Measurements from ENCODE around the gene SSTR5.
A peak's percentile ranks its signal among the peaks of the same experiment; 100 is the strongest.

The SSTR5 gene

GRCh38 chr16:1099189-1100083, 26.9 kb downstream of the SSTR5 start:
- in situ Hi-C loops (cut with MboI; ENCODE audit: low sequenced_read_pairs), result no loop called here
- no peak for DNase-seq (ENCODE audit: low spot score in 2 of 2)
- Histone ChIP-seq H3K9me3 (no peaks in the 10 kb centered on the region), H3K4me3 (no peak overlapping the region), H3K36me3 (replicated peaks) (no peaks in the 10 kb centered on the region), H3K27me3 (ENCODE audit: low read depth) (0 out of 2 replicates have a peak, but pooled peaks cover 4% of the 10 kb centered on the region), H3K4me1 (no peaks in the 10 kb centered on the region; the same call in 1 of the 2 replicates)

DNA sequence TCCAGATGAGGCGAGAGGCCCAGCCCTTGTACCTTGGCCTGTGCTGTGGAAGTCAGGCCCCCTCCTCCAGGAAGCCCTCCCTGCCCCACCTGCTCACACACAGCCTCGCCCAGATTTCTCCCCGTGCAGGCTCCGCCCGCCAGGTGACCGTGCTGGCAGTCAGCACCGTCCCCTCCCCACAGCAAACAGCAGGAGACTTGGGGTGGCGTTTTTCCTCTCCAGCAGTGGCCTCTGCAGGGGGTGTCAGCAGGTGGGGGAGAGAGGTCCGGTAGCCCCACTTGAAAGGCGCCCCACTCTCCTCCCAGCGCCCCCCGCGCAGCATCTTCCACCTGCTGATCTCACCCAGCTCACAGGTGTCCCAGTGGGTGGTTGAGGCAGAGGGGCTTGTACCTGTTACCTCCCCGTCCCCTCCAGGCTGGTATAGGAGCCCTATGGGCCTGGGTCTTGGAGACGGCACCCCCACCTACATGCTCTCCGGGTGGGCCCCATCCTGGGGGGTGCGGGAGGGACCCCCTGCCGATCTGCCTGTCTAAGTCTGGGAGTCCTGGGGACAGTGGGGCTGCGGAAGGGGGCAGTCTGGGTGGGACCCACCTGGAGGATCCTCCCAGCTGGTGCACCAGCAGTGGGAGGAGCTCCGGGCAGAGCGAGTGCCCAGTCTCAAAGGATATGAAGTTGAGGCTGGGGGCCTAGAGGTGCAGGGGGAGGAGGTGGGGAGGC, 27.7 kb downstream of the SSTR5 start:
- in situ Hi-C loops (cut with MboI; ENCODE audit: low sequenced_read_pairs), result no loop called here
- DNase-seq (ENCODE audit: low spot score in 2 of 2), result no peak
- no peaks in the 10 kb centered on the region for H3K9me3 ChIP-seq
- H3K4me1 ChIP-seq, result no peaks in the 10 kb centered on the region; the same call in 1 of the 2 replicates
- 0 out of 2 replicates have a peak, but pooled peaks cover 4% of the 10 kb centered on the region for H3K27me3 ChIP-seq (ENCODE audit: low read depth)
- H3K36me3 ChIP-seq (replicated peaks), result no peaks in the 10 kb centered on the region
- H3K4me3 ChIP-seq, result no peak overlapping the region

DNA sequence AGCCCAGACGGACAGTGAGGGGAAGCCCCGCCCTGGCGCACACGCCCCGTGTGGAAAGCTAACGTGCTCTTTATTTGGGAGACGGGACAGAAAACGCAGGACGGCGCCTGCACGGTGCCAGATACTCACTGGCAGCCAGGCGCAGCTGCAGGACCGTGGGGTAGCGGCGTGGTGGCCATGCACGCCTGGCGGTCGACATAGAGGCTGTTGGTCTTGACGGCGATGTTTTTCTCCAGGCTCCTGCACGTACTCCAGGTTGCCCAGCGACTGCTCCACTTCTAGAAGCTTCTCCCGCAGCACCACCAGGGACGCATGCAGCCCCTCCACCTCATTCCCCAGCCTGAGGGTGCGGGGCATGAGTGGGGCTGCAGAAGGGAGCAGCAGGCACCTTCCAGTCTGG, 28.6 kb downstream of the SSTR5 start:
- Histone ChIP-seq H3K9me3 (no peaks in the 10 kb centered on the region), H3K36me3 (replicated peaks) (no peaks in the 10 kb centered on the region), H3K4me1 (no peaks in the 10 kb centered on the region; the same call in 1 of the 2 replicates), H3K4me3 (no peak overlapping the region), H3K27me3 (ENCODE audit: low read depth) (0 out of 2 replicates have a peak, but pooled peaks cover 4% of the 10 kb centered on the region)
- DNase-seq (ENCODE audit: low spot score in 2 of 2), result no peak
- in situ Hi-C loops (cut with MboI; ENCODE audit: low sequenced_read_pairs), result no loop called here

DNA sequence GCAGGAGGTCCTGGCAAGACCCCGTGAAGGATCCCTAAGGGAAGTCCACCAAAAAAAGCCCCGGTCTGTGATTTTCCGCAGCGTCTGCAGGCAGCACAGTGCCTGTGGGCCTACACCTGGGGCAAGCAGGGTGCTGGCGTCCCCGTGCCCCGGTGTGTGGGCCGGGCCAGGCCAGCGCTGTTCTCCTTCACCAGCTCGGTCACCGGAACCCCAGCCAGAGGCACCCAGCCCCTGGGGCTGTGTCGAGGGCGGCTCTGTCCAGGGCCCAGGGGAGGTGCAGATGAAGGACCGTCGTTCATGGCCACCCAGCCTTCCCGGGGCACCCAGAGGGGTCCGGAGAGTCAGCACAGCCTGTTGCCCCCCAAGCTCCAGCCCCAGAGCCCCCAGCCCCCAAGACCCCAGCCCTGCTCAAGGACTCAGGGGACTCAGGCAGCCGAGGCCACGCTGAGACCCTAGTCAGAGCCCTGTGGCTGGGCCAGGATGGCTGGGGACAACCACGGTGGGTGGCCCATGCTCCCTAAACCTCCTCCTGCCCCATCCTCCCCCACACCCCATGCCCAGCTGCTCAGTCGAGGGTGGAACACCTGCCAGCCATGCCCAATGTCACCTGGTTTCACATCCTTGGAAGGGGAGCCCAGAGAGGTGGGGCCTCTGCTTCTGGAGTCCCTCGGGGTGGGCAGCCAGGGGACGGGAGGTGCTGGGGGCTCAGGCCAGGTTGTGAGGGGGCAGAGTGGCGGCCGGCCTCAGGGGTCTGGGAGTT, 29.2 kb downstream of the SSTR5 start:
- Histone ChIP-seq H3K9me3 (no peaks in the 10 kb centered on the region), H3K4me1 (no peaks in the 10 kb centered on the region; the same call in 1 of the 2 replicates), H3K27me3 (ENCODE audit: low read depth) (0 out of 2 replicates have a peak, but pooled peaks cover 4% of the 10 kb centered on the region), H3K4me3 (no peak overlapping the region), H3K36me3 (replicated peaks) (no peaks in the 10 kb centered on the region)
- in situ Hi-C loops (cut with MboI; ENCODE audit: low sequenced_read_pairs), result no loop called here
- DNase-seq (ENCODE audit: low spot score in 2 of 2), result no peak

- H3K4me3 ChIP-seq, result no peak overlapping the region
- 0 out of 2 replicates have a peak, but pooled peaks cover 4% of the 10 kb centered on the region for H3K27me3 ChIP-seq (ENCODE audit: low read depth)
- in situ Hi-C loops (cut with MboI; ENCODE audit: low sequenced_read_pairs), result no loop called here
- H3K4me1 ChIP-seq, result no peaks in the 10 kb centered on the region; the same call in 1 of the 2 replicates
- DNase-seq (ENCODE audit: low spot score in 2 of 2), result no peak
- H3K36me3 ChIP-seq (replicated peaks), result no peaks in the 10 kb centered on the region
- no peaks in the 10 kb centered on the region for H3K9me3 ChIP-seq
These were observed 29.8 kb downstream of the SSTR5 start for GRCh38 chr16:1102333-1102700.

DNA sequence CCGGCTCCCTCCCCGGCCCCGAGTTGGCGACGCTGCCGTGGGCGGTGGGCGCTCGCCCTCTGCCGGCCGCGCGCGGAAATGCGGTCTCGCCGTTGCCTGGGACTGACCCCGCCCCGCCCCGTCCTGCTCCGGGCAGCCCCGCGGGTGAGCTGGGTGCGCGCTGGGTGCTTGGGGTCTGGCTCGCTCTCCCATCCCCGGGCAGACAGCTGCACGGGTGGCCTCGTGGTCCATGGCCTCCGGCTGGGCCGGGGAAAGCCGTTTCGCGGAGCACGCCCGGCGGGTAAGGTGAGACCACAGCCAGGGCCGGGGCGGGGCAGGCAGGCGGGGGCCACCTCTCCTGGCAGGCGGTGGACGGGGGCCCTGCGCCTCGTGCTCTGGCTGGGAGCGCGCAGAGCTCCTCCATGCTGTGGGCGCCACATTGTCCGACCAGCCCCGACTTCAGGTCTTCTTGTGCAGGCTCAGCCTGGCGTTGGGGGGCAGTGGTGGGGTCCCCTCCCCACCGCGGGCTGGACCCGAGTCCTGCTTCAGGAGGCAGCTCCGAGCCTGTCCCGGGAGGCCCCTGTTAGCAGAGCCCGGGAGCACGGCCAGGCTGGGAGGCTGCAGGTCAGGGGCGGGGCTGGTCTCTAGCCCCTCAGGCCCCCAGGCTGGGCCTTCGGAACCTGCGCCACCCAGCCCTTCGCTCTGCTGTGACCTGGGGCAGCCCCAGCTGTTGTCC, 30.5 kb downstream of the SSTR5 start:
- Histone ChIP-seq H3K4me1 (no peaks in the 10 kb centered on the region; the same call in 1 of the 2 replicates), H3K27me3 (ENCODE audit: low read depth) (peaks cover 6% of the 10 kb centered on the region; the same call in 1 of the 2 replicates), H3K36me3 (replicated peaks) (no peaks in the 10 kb centered on the region), H3K4me3 (peak overlapping the region; percentile 49), H3K9me3 (no peaks in the 10 kb centered on the region)
- in situ Hi-C loops (cut with MboI; ENCODE audit: low sequenced_read_pairs), result no loop called here
- peak; percentile 37 to 88 for DNase-seq (ENCODE audit: low spot score in 2 of 2)

DNA sequence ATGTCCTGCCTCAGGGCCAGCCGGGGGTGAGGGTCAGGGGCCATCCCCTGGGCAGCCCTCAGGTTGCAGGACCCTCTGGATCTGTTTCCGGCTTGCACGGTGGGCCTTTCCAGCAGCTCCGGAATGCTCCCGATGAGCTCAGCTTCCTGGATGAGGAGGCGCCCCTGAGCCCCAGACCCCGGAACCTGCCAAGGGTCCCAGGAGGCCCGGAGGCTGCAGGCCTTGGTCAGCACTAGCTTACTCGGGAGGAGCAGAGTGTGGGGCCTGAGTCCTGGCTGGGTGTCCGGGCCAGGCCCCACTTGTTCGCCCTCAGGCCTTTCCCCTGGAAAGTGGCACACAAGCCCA, 31.1 kb downstream of the SSTR5 start:
- Histone ChIP-seq H3K36me3 (replicated peaks) (no peaks in the 10 kb centered on the region), H3K4me3 (peak overlapping the region; percentile 49), H3K27me3 (ENCODE audit: low read depth) (peaks cover 11% of the 10 kb centered on the region; the same call in 1 of the 2 replicates), H3K9me3 (no peaks in the 10 kb centered on the region), H3K4me1 (no peaks in the 10 kb centered on the region; the same call in 1 of the 2 replicates)
- DNase-seq (ENCODE audit: low spot score in 2 of 2), result no peak
- in situ Hi-C loops (cut with MboI; ENCODE audit: low sequenced_read_pairs), result no loop called here

DNA sequence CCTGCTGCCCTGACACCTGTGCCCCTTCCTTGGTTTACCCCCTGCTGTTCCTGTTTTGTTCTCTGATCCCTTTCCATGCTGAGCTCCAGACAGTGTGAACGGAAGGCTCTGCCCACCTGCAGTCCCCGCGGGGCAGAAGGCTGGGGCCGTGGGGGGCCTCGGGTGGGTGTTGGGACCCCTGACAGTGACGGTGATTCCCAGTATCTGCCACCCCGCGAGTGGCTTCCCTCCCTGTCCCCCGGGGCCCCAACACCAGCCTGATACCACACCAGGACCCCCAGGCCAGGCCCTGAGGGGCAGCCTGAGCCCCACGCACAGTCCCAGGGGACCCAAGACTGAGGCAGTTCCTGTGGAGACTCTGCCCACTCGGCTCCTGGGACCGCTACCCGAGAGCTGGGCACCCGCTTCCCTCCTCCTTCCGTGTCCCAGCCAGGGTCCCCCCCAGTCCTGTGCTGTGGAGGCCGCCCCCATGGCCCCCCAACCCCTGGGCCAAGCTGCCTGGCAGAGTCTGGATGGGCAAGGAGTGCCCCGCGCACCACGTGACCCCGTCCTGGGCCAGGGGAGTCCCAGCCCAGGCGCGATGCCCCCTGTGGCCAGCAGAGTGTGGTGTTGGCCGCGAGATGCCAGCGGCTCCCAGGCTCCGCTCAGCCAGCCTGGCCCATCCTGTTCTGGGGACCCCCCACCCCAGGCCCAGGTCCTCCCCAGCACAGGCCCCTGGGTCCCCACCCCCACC, 33.5 kb downstream of the SSTR5 start:
- H3K27me3 ChIP-seq (ENCODE audit: low read depth), result peaks cover 36% of the 10 kb centered on the region
- DNase-seq (ENCODE audit: low spot score in 2 of 2), result peak; percentile 20 to 82
- H3K4me1 ChIP-seq, result no peaks in the 10 kb centered on the region; the same call in 1 of the 2 replicates
- no peaks in the 10 kb centered on the region for H3K36me3 ChIP-seq (replicated peaks)
- H3K4me3 ChIP-seq, result no peak overlapping the region
- H3K9me3 ChIP-seq, result no peaks in the 10 kb centered on the region
- in situ Hi-C loops (cut with MboI; ENCODE audit: low sequenced_read_pairs), result no loop called here

DNA sequence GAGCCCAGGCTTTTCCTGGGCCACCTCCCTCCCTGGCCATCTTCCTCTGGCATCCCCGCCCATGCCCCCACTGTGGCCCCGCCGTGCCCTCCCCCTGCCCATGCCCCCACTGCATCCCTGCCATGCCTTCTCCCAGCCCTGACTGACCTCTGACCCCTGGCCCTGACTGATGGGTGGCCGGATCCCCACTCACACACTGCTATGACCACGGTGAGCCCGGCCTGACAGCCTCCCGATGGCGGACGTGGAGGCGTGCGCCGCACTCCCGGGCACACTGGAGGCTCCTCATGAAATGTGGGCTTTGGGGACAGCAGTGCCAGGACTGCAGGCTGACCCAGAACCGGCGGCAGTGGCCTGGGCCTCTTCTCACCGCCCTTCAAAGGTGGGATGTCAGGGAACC, 34.1 kb downstream of the SSTR5 start:
- in situ Hi-C loops (cut with MboI; ENCODE audit: low sequenced_read_pairs), result no loop called here
- no peak for DNase-seq (ENCODE audit: low spot score in 2 of 2)
- H3K27me3 ChIP-seq (ENCODE audit: low read depth), result peaks cover 37% of the 10 kb centered on the region
- no peaks in the 10 kb centered on the region for H3K36me3 ChIP-seq (replicated peaks)
- H3K4me1 ChIP-seq, result no peaks in the 10 kb centered on the region; the same call in 1 of the 2 replicates
- H3K4me3 ChIP-seq, result no peak overlapping the region
- no peaks in the 10 kb centered on the region for H3K9me3 ChIP-seq

GRCh38 chr16:1107141-1107540, 34.6 kb downstream of the SSTR5 start:
- in situ Hi-C loops (cut with MboI; ENCODE audit: low sequenced_read_pairs), result no loop called here
- H3K9me3 ChIP-seq, result no peaks in the 10 kb centered on the region
- peaks cover 42% of the 10 kb centered on the region for H3K27me3 ChIP-seq (ENCODE audit: low read depth)
- no peak for DNase-seq (ENCODE audit: low spot score in 2 of 2)
- H3K4me3 ChIP-seq, result no peak overlapping the region
- no peaks in the 10 kb centered on the region; the same call in 1 of the 2 replicates for H3K4me1 ChIP-seq
- H3K36me3 ChIP-seq (replicated peaks), result no peaks in the 10 kb centered on the region

- Histone ChIP-seq H3K36me3 (replicated peaks) (no peaks in the 10 kb centered on the region), H3K4me1 (no peaks in the 10 kb centered on the region; the same call in 1 of the 2 replicates), H3K27me3 (ENCODE audit: low read depth) (peaks cover 48% of the 10 kb centered on the region), H3K9me3 (no peaks in the 10 kb centered on the region), H3K4me3 (no peak overlapping the region)
- in situ Hi-C loops (cut with MboI; ENCODE audit: low sequenced_read_pairs), result no loop called here
- DNase-seq (ENCODE audit: low spot score in 2 of 2), result no peak
These were observed 35.2 kb downstream of the SSTR5 start for GRCh38 chr16:1107731-1108130.

Measured in HAP-1 (cell line).